ENCODE data around the gene SLIT1.

Gene SLIT1

DNA sequence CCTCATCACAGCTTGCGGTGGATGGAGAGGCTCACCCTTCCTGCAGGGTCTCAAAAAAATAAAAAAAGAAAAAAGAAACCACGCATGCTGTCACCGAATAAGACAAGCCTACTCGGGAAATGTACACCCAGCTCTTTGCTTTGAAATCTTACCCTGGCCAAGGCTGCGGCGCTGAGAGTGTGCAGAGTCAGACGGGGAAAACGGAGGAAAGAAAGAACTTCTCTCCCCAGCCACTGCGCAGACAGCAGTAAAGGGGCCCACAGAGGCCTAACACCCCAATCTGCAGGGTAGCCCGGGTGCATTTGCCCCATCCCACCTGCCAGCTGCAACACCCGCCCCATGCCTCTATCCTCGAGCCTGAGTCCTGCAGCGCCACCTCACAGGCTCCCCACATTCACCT lies 14.8 kb downstream of the SLIT1 start:
- DNase-seq (ENCODE audit: low read depth in 2 of 2): no peak

DNA sequence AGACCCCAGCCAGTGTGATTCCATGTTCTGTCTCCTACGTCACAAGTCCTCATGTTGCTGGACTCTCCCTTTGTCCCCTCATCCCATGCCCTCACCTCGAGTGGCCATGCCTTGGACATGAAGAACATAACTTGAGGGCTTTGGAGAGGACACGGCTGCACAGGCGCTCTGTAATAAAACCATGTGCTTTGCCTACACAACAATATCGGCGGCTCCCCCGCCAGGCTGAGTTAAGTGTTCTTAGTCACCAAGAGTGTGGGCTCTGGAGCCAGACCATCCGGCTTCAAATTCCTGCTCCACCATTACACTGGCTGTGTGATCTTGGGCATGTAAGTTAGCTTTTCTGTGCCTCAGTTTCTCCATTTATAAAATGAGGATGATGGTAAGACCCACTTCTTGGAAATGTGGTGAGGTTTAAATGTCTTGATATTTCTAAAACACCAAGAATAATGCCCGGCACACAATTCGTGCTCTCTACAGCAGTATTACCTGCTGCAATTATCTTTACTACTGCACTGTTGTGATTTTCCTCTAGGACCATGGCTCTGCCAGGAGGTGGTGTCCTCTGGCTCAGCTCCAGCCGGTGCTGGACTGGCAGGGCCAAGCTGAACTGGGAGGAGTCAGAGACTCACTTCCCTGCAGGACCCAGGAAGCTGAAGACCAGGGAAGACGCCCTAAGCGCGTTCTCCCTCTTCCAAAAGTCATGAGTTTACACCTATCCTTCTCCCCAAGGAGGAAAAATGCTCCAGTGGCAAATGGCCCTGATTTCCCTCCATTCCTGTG lies 15.7 kb downstream of the SLIT1 start:
- no peak for DNase-seq (ENCODE audit: low read depth in 2 of 2)

DNA sequence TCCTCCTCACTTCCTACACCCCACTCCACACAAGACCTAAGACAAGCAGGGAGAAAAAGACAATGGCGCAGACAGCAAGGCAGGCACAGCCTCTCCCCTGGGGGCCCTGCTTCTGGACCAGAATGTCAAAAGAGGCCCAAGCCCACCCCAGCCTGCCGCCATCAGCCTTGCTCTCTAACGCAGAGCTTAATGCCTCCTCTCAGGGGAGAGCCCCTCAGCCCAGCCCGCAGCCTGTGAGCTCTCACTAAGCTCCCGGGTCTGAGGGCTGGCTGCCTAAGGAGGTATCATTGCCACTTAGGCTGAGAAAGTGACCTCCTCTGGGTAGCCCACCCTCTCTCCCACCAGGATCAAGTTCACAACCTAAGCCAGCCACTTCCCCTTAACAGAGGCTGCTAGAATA lies 16.7 kb downstream of the SLIT1 start:
- no peak for DNase-seq (ENCODE audit: low read depth in 2 of 2)

DNA sequence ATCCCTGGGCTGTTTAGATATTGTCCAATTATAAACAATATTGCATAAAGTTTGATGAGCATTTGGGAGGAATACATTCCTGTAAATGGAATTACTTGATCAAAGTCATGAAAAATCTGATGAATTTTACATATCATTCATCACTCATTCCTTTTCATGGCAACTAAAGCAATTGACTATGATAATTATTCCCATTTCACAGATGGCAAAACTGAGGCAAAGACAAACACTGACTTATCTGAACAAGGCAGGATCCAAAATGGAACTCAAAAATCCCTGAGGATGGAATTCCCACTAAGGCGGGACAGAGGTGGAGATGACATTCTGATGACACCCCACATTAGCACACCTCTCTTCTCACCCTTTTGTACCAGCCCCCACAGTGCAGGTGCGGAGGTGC lies 17.1 kb downstream of the SLIT1 start:
- DNase-seq (ENCODE audit: low read depth in 2 of 2): no peak

DNA sequence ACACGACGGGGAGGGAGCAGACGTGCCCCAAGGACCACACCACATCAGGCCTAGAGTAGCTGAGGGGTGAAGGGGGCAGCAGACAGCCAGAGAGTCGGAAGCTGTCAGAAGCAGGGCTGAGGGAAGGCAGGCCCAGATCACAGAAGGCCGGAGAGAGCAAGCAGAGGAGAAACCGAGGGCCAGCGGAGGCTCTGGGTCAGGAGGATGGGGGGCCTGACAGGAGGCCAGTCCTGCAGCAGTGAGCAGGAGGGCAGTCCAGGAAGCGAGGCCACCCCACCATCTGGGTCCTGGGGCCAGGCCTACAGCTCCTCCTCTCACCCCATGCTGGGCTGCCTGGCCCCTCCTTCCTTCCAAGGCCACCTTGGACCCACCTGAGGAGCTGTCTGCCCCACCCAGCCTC lies 20.3 kb downstream of the SLIT1 start:
- DNase-seq (ENCODE audit: low read depth in 2 of 2): no peak

DNA sequence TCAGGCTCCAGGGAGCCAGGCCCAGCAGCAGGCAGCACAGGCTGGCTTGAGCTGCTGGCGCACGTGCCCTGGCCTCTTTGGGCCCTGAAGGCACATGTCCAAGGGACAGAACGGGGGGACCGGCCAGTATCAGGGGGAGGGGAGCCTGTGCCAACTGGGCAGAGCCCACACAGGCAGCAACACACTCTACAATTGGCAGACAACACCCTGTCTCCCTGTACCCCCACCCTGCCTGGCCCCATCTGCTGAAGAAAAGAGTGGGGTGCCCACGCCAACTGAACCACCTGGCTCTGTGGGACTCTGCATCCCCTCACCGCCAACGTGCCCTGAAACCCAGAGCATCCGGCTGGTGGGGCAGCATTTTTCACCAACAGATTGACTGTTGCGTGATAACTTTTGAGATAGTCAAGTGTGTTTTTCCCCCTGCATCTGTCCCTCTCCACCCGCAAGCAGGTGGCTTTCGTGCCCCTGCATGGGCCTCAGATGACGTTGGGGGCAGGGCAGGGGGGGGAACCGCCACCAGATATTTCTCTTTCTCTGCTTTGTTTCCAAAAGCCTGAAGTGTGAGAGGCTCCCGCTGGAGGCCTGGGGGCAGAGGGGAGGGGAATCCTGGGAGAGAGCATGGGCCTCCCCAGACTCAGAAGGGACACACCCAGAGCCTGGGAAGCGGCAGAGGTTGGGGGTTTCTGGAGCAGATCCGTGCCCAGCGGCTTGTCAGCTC lies 21.8 kb downstream of the SLIT1 start:
- no peak for DNase-seq (ENCODE audit: low read depth in 2 of 2)

DNA sequence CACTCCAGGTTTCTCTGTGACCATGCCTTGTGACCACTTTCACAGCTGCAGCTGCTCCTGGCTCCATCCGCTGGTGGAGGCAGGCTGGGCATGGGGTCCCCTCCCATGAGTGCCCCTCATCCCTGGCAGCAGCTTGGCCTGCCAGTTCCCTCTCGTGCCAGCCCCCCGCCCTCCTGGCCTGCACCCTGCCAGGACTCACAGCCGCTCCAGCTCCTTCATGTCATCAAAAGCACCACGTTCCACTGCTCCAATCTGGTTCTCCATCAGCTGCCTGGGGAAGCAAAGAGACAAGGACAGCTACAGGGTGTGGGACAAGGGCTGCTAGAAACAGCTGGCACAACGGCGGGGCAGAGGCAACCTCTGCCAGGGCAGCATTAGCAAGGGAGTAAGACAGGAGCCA lies 22.6 kb downstream of the SLIT1 start:
- no peak for DNase-seq (ENCODE audit: low read depth in 2 of 2)

DNA sequence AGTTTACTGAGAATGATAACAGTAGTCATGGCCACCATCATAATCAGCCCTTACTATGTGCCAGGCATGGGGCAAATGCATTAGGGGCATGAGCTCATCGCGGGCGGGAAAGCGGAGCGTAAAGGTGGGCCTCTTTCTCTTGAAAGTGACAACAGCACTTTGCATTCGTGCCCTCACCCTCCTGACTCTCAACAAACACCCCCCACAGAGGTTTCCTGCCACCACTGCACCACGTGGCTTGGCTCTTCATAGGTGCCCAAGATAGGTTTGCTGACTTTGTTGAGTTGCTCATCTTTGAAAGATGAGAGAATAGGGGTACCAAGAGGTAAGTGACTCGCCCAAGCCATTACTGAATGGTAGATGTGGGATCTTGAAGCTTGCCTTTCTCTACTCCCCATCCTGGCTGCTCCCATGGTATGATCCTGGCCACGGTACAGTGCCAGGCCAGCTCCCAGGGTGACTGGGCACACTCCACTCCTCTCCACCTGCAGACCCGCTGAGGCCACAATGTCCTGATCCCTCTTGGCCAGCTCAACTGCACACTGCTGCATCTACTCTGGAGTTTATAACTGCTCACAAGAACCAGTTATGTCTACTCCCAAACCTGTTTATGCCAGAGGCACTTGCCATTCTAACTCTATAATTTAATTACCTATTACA lies 26.0 kb downstream of the SLIT1 start:
- DNase-seq (ENCODE audit: low read depth in 2 of 2): no peak

DNA sequence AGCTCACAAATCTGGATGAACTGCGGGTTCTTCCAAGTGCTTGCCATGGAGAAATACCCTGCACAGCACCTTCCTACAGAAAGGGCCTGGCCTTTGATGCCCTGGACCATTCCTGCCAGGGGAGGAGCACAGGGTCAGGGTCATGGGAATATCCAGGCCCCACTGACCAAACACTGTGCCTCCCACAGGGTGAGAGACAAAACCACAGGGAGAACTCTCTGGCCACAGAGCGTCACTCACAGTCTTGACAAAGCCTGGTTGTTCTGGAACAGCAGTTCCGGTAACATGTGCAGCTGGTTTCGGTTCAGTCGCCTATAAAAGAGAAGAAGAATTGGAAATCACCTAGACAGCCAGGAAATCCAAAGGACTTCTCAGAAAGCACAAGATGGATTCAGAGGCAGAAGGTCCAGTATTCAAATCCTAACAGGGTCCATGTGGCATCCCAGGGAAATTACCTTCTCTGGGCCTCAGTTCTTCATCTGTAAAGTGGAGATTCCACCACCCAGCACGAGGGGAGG lies 28.1 kb downstream of the SLIT1 start:
- no peak for DNase-seq (ENCODE audit: low read depth in 2 of 2)

DNA sequence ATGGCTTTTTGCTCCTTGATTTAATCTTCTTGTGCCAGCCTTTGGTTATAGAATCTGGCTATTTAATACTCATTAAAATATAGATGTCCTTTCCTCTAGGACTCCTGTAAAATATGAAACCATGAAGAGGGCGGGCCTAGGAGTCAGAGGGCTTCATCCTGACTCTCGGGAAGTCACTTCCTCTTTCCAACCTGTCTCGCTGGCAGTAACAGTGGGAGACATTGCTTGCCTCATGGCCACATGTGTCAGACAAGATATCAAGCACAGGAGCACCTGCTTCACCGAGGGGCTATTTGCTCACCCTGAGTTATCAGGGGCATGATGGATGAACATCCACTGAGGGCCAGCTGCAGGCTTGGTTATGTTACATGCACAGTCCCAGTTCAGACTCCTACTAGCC lies 31.0 kb downstream of the SLIT1 start:
- DNase-seq (ENCODE audit: low read depth in 2 of 2): no peak

DNA sequence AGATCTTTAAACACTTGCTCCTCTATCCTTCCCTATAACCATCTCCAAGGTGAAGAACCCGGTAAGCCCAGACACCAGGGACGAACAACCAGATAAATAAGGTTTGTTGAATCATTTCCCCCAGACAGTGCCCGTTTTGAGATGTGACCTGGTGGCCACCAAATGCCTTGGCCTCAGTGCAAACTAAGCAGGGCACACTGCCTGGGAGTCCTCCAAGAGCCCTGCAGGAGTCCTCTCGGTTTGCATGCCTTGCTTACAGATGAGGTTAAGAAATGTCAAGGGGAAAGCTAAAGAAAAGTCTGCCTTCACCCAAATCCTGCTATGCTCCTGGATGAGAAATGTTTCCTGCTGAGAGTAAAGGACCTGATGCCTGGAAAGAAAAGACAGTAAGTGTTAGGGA lies 31.6 kb downstream of the SLIT1 start:
- no peak for DNase-seq (ENCODE audit: low read depth in 2 of 2)

DNA sequence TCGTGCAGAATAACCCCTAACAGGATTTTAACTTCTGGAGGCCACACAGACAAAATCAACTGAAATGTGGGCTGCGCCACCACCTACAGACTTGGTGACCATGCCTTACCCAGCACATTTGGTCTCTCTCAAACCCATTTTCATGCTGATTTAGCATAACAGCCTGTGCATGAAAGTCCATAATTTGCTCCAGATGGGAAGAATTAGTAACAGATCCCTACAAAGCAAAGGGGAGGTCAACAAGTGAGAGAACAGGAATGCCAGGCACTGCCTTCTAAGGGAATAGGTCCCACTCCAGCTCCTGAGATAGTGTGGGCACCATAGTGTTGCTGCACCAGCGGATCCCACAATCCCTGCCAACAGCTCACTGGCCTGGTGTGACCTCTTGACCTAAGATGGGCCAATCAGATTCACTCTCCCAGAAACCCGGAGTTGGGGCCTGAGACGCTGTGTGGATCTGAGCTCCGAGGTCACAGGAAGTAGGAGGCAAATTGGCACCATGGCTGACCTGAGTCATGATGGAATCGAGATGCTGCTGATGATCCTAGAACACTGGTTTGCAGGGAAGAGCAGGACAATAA lies 32.4 kb downstream of the SLIT1 start:
- DNase-seq (ENCODE audit: low read depth in 2 of 2): no peak

DNA sequence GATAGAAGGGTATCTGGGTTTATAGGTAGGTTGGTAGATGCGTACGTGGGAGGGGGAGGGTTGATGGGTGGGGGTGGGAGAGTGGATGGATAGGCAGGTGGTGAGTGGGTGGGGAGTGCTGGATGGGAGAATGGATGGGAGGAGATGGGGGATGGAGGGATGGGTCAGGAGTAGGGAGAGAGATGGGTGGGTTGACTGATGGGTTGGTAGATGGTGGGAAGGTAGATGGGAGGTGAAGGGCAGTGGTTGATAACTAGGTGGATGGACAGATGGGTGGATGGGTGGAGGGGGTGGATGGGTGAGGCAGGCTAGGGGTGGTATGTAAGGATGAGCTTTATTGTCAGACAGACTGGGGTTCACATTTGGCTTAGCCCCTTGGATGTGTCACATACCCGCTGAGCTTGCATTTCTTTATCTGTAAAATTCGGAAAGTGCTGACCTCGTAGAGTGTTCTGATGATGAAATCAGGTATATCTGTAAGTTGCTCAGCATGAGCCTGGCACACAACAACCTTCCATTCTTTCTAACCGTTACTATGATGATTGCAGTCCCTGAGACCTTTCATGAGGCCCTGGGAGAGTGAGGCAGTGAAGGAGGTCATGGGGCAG lies 34.3 kb downstream of the SLIT1 start:
- DNase-seq (ENCODE audit: low read depth in 2 of 2): no peak

DNA sequence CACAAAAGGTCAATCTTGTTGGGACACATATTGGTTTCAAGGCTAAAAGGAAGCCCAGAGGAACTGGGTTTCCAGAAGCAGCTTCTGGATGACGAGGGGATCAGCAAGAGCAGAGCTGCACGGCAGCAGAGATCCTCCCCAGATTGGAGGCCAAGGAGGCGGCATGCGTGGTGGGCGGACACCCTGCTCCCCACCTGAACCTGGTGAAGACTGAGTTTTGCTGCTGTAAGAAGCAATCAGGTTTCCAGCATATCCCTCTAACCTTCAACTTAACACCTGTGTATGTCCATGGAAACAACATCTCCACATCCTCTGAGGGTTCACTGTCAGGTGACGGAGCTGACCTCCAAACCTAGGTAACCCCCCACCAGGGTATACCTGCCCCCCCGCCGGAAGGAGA lies 35.1 kb downstream of the SLIT1 start:
- DNase-seq (ENCODE audit: low read depth in 2 of 2): no peak

DNA sequence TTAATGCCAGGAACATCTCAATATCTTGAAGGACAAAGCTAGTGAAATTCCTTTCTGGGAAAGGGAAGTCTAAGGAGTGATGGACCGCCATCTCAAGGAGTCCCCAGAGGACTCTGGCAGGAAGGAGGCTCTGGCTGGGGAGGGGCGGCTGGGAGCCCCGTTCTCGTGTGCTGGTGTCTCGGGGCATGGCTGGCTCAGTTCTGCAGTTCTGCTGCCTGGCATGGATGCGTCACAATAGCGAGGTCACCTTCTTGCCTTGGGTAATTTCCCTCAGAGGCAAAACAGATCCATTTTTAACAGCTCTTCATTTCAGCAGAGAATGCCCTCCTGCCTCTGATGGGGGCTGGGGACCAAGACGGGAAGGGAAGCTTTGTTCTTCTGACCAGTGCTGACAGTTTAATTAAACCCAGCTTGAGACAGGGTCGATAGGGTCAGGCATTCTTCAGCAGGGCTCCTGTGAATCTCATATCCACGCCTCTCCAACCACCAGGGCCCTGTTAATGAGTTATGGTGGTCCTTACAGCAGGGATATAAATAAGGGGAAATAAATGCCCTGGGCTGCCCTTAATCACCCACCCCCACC lies 35.7 kb downstream of the SLIT1 start:
- DNase-seq (ENCODE audit: low read depth in 2 of 2): no peak

DNA sequence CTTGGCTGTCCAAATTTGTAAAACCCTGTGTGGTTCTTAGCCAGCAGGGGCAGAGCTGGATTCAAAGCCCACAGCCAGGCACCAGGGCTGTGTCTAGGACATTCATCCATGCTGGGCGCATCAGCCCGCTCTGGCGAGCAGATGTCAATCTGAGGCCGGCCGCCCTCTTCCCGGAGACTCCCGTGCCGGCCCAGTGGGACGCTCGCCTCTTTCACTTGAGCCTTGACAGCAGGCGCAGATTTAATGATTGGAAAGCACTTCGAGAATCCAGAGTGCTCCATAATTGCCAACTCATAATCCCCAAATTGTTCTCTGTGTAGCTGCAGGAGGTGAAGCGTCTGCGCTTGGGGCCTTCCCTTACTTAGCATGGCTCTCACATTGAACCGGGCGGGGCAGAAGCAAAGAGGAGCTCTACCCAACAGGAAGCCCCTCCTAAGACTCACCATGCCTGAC lies 36.7 kb downstream of the SLIT1 start:
- DNase-seq (ENCODE audit: low read depth in 2 of 2): no peak

DNA sequence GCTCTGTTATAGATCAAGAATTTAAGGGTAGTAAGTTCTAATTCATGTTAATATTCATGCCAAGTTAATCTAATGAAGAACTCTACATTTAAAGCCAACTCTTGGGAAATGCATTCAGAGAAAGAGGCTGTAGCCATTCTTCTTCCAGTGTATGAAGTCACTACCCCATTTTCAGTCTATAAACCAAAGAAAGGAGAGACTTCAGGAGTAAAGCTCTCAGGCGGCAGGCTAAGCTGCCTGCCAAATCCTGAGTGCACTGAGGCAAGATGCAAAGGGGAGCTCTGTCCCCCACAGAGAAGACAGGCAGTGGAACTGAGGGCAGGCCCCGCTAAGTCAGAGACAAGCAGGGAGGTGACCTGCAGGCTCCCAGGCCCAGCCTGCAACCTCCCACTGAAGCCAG lies 41.5 kb downstream of the SLIT1 start:
- DNase-seq (ENCODE audit: low read depth in 2 of 2): no peak

DNA sequence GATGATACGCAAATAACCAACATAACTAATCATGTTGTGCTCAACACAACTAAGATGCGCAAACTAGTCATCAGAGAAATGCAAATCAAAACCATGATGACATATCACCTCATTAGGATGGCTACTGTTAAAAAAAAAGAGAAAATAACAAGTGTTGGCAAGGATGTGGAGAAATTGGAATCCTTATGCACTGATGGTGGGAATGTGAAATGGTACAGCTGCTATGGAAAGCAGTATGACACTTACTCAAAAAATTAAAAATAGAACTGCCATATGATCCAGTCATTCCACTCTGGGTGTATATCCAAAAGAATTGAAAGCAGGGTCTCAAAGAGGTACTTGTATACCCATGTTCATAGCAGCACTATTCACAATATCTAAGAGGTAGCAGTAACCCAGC lies 42.9 kb downstream of the SLIT1 start:
- no peak for DNase-seq (ENCODE audit: low read depth in 2 of 2)

DNA sequence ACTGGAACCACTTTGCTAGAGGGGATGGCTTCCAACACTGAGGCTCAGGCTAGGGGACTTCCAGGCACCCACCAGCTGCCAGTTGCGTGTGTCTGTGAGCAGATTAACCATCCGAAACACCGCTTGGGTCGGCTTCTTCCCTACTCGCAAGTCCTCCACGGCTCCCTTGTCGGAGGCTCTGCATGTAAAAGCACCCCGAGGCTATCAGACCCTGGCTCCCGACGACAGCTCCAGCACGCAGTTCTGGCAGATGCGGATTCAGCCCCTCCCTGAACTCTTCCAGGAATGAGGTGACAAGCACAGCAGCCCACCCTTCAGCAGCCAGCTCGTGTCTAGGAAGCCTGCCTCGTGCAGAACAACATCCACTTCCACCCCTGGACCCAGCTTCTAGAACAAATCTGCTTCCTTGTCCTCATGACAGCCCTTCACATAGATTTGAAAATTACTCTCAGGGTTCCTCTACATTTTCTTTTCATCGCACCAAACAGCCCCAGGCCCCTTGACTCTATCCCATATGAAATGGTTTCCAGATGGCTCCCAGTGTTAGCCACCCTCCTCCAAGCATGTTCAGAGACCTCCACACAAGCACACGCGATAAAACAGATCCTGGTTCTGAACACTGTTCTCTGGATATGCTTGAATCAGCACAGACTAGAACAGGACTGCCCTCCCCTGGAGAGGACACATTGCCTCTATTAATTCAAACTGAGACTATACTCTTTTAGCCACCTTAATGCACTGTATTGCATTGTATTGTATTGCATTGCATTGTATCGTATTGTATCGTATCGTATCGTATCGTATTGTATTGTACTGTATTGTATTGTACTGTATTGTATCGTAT lies 44.6 kb downstream of the SLIT1 start:
- no peak for DNase-seq (ENCODE audit: low read depth in 2 of 2)

DNA sequence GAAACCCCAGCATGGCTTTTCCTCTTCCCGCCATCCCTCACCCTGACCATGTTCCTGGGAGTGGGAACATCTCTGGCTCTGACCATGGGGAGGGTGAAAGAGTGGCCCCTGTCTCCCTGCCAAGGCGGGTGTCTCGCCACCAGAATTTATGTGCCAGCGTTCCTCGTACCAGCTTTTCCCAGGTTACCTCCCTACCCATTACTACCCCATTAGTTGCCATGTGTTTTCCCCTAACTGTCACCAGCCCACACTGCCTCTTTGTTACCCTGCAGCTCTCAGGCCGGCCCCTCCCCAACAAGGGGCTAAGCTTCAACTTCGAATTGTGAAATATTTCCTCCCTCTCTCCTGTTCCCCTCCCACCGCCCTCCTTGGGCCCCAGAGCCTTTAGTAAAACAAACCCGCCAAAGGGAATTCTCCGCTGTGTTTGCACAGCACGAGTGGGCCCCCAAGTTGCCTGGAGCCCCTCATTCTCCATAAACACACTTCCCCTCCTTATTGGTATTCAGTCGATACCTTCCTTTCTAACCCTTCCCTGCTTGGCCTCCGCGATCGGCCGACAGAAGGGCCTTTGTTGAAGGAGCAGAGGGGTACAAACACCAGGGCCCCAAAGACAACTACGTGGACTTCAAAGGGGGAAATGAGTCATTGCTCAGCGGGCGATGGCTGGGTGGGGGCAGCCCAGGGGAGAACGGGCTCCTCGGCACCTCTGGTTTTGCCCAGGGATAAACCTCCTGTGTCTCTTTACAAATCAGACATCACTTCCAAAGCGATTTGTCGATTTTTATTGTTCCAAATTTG lies 45.5 kb downstream of the SLIT1 start:
- DNase-seq (ENCODE audit: low read depth in 2 of 2): no peak
